Fibroblast of mammary gland (primary cell): ENCODE data around the gene LARP1B.
A peak's percentile ranks its signal among the peaks of the same experiment; 100 is the strongest.
"Not testable (repeated sequence)": the region's sequence is repeated elsewhere in the genome, so short reads cannot be mapped to it uniquely, and the experiment has no call there.

Experiments
- DNase-seq: peaks from one replicate; pipeline ENCODE4 v3.0.0-alpha.2; 2010; ENCODE audit warnings: low read depth
- H3K4me3 ChIP-seq: 2 replicates; pipeline ENCODE4 v1.5.1; 2011; ENCODE audit warnings: low read depth, mild to moderate bottlenecking, low read length, moderate library complexity; ENCODE audit not compliant: control insufficient read depth
- TF ChIP-seq, protein P1 (sequence below): conservative IDR thresholded peaks from 2 replicates; pipeline ENCODE4 v1.5.1; 2011; ENCODE audit warnings: low read depth, low read length, inconsistent platforms; ENCODE audit not compliant: control insufficient read depth, insufficient read depth

Gene LARP1B

GRCh38 chr4:128060699-128061565, at the start of gene LARP1B:
LARP1B (plus strand) TSS chr4:128061312; CDS start chr4:128074952, 13,640 bp downstream.
- TF ChIP-seq, protein P1, sequence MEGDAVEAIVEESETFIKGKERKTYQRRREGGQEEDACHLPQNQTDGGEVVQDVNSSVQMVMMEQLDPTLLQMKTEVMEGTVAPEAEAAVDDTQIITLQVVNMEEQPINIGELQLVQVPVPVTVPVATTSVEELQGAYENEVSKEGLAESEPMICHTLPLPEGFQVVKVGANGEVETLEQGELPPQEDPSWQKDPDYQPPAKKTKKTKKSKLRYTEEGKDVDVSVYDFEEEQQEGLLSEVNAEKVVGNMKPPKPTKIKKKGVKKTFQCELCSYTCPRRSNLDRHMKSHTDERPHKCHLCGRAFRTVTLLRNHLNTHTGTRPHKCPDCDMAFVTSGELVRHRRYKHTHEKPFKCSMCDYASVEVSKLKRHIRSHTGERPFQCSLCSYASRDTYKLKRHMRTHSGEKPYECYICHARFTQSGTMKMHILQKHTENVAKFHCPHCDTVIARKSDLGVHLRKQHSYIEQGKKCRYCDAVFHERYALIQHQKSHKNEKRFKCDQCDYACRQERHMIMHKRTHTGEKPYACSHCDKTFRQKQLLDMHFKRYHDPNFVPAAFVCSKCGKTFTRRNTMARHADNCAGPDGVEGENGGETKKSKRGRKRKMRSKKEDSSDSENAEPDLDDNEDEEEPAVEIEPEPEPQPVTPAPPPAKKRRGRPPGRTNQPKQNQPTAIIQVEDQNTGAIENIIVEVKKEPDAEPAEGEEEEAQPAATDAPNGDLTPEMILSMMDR, result no peak
- DNase-seq, result peak; percentile 95
- H3K4me3 ChIP-seq, result peak within 1 kb of the TSS; percentile 79

DNA sequence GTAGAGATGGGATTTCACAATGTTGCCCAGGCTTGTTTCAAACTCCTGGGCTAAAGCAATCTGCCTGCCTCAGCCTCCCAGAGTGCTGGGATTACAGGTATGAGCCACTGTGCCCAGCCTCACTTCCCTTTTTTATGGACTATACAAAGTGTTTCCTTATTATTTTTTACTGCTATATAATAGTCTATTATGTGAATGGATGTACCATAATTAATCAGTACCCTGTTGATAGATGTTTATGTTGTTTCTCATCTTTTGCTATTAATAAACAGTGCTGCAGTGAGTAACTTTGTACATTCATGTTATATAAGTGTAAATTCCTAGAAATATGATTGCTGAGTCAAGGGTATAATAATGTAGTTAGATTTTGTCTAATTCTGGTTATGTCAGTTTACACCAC, 35.8 kb upstream of the LARP1B start:
- TF ChIP-seq, protein P1, result no peak
- DNase-seq, result no peak
- H3K4me3 ChIP-seq, result no peak overlapping the region

GRCh38 chr4:128029907-128030306, 31.2 kb upstream of the LARP1B start:
- DNase-seq, result no peak
- H3K4me3 ChIP-seq, result no peak overlapping the region
- TF ChIP-seq, protein P1, result no peak

DNA sequence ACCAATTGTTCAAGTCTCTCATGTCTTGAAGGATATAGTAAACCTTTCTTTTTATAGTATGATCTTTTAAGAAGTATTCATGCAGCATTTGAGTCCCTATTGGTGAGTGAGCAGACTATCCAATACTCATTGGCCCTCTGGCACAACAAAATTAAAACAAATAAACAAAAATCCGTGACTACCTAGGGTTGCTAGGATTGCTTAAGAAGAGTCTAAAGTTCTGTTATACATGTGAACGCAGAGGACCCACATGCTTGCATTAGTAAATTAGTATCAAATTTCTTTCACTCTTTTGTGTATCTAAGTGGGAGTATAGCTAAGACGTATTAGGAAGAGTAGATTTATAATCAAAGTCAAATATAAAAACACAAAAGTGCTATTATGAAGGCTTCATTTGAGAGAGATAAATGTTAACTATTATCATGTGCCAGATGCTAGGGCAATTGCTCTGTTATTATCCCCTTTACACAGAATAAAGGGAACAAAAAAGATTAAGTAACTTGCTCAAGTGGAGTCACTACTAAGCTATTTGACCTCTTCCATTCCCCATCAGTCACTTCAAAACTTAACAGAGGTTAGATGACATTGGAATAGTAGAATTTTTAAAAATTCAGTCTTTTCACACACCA, 29.2 kb upstream of the LARP1B start:
- no peak for DNase-seq
- H3K4me3 ChIP-seq, result no peak overlapping the region
- TF ChIP-seq, protein P1, result no peak

DNA sequence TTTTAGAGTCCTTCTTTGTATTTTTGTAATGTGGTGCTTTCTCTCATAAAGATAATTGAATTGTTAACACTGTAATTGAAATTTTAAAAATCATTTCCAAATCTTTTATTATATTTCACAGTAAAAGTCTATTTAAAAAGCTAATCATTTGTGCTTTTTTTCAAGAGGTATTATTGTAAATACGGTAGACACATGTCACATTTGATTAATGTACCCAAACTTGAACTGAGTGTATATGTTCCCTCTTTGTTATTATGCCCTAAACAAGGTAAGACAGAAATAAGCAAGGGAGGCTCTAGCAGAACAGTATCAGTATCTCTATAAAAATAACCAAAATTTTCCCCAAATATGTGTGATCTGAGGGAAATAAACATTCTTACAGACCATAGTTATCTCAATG, 21.5 kb upstream of the LARP1B start:
- DNase-seq, result no peak
- H3K4me3 ChIP-seq, result no peak overlapping the region
- TF ChIP-seq, protein P1, result no peak

- H3K4me3 ChIP-seq, DNase-seq: not testable (repeated sequence)
Measured at GRCh38 chr4:128047019-128047418, 14.1 kb upstream of the LARP1B start.

DNA sequence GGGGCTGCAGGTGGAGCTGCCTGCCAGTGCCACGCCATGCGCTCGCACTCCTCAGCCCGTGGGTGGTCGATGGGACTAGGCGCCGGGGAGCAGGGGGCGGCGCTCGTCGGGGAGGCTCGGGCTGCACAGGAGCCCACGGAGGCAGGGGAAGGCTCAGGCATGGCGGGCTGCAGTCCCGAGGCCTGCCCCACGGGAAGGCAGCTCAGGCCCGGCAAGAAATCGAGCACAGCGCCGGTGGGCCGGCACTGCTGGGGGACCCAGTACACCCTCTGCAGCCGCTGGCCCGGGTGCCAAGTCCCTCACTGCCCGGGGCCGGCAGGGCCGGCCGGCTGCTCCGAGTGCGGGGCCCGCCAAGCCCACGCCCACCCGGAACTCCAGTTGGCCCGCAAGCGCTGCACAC, 13.6 kb upstream of the LARP1B start:
- not testable (repeated sequence) for DNase-seq, H3K4me3 ChIP-seq

DNA sequence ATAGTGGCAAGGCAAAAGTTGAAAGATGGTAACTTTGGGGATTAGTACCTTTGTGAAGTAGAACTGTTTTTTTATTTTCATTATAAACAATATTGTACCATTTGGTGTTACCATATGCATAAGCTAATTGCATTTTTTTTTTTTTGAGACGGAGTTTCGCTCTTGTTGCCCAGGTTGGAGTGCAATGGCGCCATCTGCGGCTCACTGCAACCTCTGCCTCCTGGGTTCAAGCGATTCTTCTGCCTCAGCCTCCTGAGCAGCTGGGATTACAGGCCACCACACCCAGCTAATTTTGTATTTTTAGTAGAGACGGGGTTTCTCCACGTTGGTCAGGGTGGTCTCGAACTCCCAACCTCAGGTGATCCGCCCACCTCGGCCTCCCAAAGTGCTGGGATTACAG, 9.9 kb upstream of the LARP1B start:
- DNase-seq, result peak; percentile 8

DNA sequence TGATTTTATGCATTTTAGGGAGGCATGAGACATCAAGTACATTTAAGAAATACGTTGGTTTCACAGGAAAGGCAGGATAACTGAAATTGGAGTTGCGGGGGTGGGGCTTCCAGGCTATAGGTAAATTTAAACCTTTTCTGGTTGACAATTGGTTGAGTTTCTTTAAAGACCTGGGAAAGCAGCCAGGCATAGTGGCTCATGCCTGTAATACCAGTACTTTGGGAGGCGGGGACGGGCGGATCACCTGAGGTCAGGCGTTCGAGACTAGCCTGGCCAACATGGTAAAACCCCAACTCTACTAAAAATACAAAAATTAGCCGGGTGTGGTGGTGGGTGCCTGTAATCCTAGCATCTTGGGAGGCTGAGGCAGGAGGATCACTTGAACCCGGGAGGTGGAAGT, 6.2 kb upstream of the LARP1B start:
- H3K4me3 ChIP-seq, DNase-seq: not testable (repeated sequence)

More for the DNA sequence above, 9.9 kb upstream of the LARP1B start:
- H3K4me3 ChIP-seq, result not testable (repeated sequence)

GRCh38 chr4:128055441-128056206, 5.5 kb upstream of the LARP1B start:
- DNase-seq, H3K4me3 ChIP-seq: not testable (repeated sequence)
